ENCODE results near the gene SND1.

SND1 gene

GRCh38 chr7:127819975-127820731 is 168.2 kb downstream of the SND1 start (continued):
- no peak for TF ChIP-seq CTCF (tag by site-specific recombination; IDR thresholded peaks at IDR 0.05)
- TF ChIP-seq ZNF335 (tag by site-specific recombination; conservative IDR thresholded peaks at IDR 0.05) = no peak
- TF ChIP-seq ZNF670 (tag by site-specific recombination; IDR thresholded peaks at IDR 0.05; ENCODE audit: low read depth) = no peak
- TF ChIP-seq RBAK (tag by site-specific recombination; IDR thresholded peaks at IDR 0.05) = no peak
- peak; percentile 83 for TF ChIP-seq ZBTB17 (tag by site-specific recombination; IDR thresholded peaks at IDR 0.05)
- TF ChIP-seq ZNF76 (tag by site-specific recombination; IDR thresholded peaks at IDR 0.05; ENCODE audit: borderline replicate concordance, low read depth) = no peak; the same call in 1 of the 2 replicates
- TF ChIP-seq ZNF488 (tag by site-specific recombination; IDR thresholded peaks at IDR 0.05) = no peak
- peak; percentile 92 for TF ChIP-seq GFI1B (tag by site-specific recombination; IDR thresholded peaks at IDR 0.05)
- peak; percentile 94 for TF ChIP-seq PRDM6 (tag by site-specific recombination; IDR thresholded peaks at IDR 0.05)
- TF ChIP-seq SETDB1 (IDR thresholded peaks at IDR 0.05; ENCODE audit: insufficient read length, low read length) = no peak
- TF ChIP-seq ZBTB7A (tag by site-specific recombination; IDR thresholded peaks at IDR 0.05; ENCODE audit: low read depth) = no peak
- TF ChIP-seq MZF1 (tag by site-specific recombination; IDR thresholded peaks at IDR 0.05; ENCODE audit: borderline replicate concordance) = no peak
- TF ChIP-seq HIC1 (tag by site-specific recombination; IDR thresholded peaks at IDR 0.05) = peak; percentile 89
- peak; percentile 49; the same call in 1 of the 2 replicates for TF ChIP-seq ZNF362 (tag by site-specific recombination; IDR thresholded peaks at IDR 0.05)
- peak; percentile 88 for TF ChIP-seq ZNF600 (tag by site-specific recombination; IDR thresholded peaks at IDR 0.05)
- TF ChIP-seq MYNN (tag by site-specific recombination; IDR thresholded peaks at IDR 0.05; ENCODE audit: borderline replicate concordance) = no peak
- TF ChIP-seq ZNF623 (tag by site-specific recombination; IDR thresholded peaks at IDR 0.05) = no peak
- TF ChIP-seq ZNF521 (tag by site-specific recombination; IDR thresholded peaks at IDR 0.05) = no peak
- no peak for TF ChIP-seq ZNF266 (tag by site-specific recombination; IDR thresholded peaks at IDR 0.05; ENCODE audit: low read depth)
- TF ChIP-seq GLI2 (tag by site-specific recombination; IDR thresholded peaks at IDR 0.05; ENCODE audit: borderline replicate concordance, low read depth) = peak; percentile 39; the same call in 1 of the 2 replicates
- TF ChIP-seq ZNF366 (tag by site-specific recombination; conservative IDR thresholded peaks at IDR 0.05) = peak; percentile 81
- no peak for TF ChIP-seq KLF10 (tag by site-specific recombination; IDR thresholded peaks at IDR 0.05)
- TF ChIP-seq YY2 (tag by site-specific recombination; IDR thresholded peaks at IDR 0.05) = no peak
- 0 out of 2 replicates have a peak, but pooled peaks have one; percentile 21 for TF ChIP-seq PATZ1 (tag by site-specific recombination; IDR thresholded peaks at IDR 0.05)
- TF ChIP-seq ZEB2 (tag by site-specific recombination; IDR thresholded peaks at IDR 0.05) = peak; percentile 85
- 0 out of 2 replicates have a peak, but pooled peaks have one; percentile 21 for TF ChIP-seq BCL6B (tag by site-specific recombination; IDR thresholded peaks at IDR 0.05)
- TF ChIP-seq ZNF350 (tag by site-specific recombination; IDR thresholded peaks at IDR 0.05) = no peak
- TF ChIP-seq ZNF530 (tag by site-specific recombination; IDR thresholded peaks at IDR 0.05; ENCODE audit: low read depth) = no peak
- no peak for TF ChIP-seq ZBTB8A (tag by site-specific recombination; IDR thresholded peaks at IDR 0.05)
